HG03108 (cell line): ENCODE results near the gene PTPRG.

Experiments
- ATAC-seq: cut with Tn5 transposase; IDR thresholded peaks from one replicate; pipeline ENCODE4 v1.9.1; 2021; ENCODE audit warnings: moderate library complexity; ENCODE audit not compliant: unreplicated experiment

The PTPRG gene

GRCh38 chr3:61583890-61584875, 22.8 kb downstream of the PTPRG start:
- ATAC-seq, result no peak

- no peak for ATAC-seq
These were observed 28.5 kb downstream of the PTPRG start for GRCh38 chr3:61589856-61590255.

- no peak for ATAC-seq
These were observed 29.9 kb downstream of the PTPRG start for GRCh38 chr3:61591300-61591699.

- no peak for ATAC-seq
These were observed 32.2 kb downstream of the PTPRG start for GRCh38 chr3:61593446-61594029.

- ATAC-seq, result no peak
These were observed 33.0 kb downstream of the PTPRG start for GRCh38 chr3:61594144-61594963.

GRCh38 chr3:61594964-61595285, 33.6 kb downstream of the PTPRG start:
- ATAC-seq, result no peak

GRCh38 chr3:61595288-61595687, 33.9 kb downstream of the PTPRG start:
- ATAC-seq, result no peak

- ATAC-seq, result no peak
These were observed 34.5 kb downstream of the PTPRG start for GRCh38 chr3:61595826-61596225.

- no peak for ATAC-seq
These were observed 36.5 kb downstream of the PTPRG start for GRCh38 chr3:61597906-61598305.

- ATAC-seq, result no peak
These were observed 38.8 kb downstream of the PTPRG start for GRCh38 chr3:61600195-61600594.

- ATAC-seq, result no peak
These were observed 40.5 kb downstream of the PTPRG start for GRCh38 chr3:61601831-61602230.

GRCh38 chr3:61602466-61602865, 41.1 kb downstream of the PTPRG start:
- no peak for ATAC-seq

- ATAC-seq, result no peak
These were observed 44.3 kb downstream of the PTPRG start for GRCh38 chr3:61605589-61606175.

- ATAC-seq, result no peak
These were observed 44.8 kb downstream of the PTPRG start for GRCh38 chr3:61606196-61606595.

- no peak for ATAC-seq
These were observed 46.7 kb downstream of the PTPRG start for GRCh38 chr3:61608072-61608471.

GRCh38 chr3:61608711-61609110, 47.3 kb downstream of the PTPRG start:
- no peak for ATAC-seq

GRCh38 chr3:61610316-61610715, 48.9 kb downstream of the PTPRG start:
- no peak for ATAC-seq

- ATAC-seq, result no peak
These were observed 51.1 kb downstream of the PTPRG start for GRCh38 chr3:61612211-61613194.

- ATAC-seq, result no peak
These were observed 52.3 kb downstream of the PTPRG start for GRCh38 chr3:61613666-61614065.

GRCh38 chr3:61615643-61616042, 54.3 kb downstream of the PTPRG start:
- ATAC-seq, result no peak
